ENCODE data around the gene MCRIP2.

- TF ChIP-seq EZH2 (IDR thresholded peaks at IDR 0.05; ENCODE audit: borderline replicate concordance, insufficient read depth, low read length, poor library complexity, severe bottlenecking), result no peak
- TF ChIP-seq, protein P1, sequence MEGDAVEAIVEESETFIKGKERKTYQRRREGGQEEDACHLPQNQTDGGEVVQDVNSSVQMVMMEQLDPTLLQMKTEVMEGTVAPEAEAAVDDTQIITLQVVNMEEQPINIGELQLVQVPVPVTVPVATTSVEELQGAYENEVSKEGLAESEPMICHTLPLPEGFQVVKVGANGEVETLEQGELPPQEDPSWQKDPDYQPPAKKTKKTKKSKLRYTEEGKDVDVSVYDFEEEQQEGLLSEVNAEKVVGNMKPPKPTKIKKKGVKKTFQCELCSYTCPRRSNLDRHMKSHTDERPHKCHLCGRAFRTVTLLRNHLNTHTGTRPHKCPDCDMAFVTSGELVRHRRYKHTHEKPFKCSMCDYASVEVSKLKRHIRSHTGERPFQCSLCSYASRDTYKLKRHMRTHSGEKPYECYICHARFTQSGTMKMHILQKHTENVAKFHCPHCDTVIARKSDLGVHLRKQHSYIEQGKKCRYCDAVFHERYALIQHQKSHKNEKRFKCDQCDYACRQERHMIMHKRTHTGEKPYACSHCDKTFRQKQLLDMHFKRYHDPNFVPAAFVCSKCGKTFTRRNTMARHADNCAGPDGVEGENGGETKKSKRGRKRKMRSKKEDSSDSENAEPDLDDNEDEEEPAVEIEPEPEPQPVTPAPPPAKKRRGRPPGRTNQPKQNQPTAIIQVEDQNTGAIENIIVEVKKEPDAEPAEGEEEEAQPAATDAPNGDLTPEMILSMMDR (IDR thresholded peaks at IDR 0.05; ENCODE audit: poor library complexity, severe bottlenecking), result no peak
Observed at GRCh38 chr16:634996-635395, 6.6 kb upstream of the MCRIP2 start.

Measured in neural cell (in vitro differentiated cells).